LNCAP (cell line): ENCODE measurements around the gene AP2A2.

Experiments
- CTCF ChIP-seq: fragments of 450-650 bp; IDR thresholded peaks from 2 replicates; pipeline ENCODE4 v1.5.1; 2017; ENCODE audit warnings: mild to moderate bottlenecking

The AP2A2 gene

DNA sequence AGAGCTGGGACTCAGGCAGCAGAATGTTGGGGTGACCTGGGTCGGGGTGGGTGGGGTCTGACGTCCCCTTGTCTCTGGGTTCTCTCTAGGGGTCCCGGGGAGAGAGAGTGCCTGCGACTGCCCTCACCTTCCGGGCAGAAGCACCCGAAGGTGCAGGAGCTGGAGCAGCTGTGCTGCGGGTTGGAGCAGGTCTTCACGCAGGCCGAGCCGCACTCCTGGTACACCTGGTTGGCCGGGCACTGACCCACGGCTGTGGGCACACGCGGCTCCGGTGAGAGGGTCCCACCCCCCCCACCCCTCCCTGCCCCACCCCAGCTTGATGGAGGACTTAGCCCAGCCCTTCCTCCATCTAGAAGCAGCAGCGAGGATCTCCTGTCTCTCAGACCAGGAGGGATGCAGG lies 104.4 kb downstream of the AP2A2 start:
- TF ChIP-seq CTCF = no peak

- no peak for TF ChIP-seq CTCF
Measured at GRCh38 chr11:1030556-1030955, 104.9 kb downstream of the AP2A2 start.

GRCh38 chr11:1031121-1031899 lies 105.6 kb downstream of the AP2A2 start:
- no peak for TF ChIP-seq CTCF

DNA sequence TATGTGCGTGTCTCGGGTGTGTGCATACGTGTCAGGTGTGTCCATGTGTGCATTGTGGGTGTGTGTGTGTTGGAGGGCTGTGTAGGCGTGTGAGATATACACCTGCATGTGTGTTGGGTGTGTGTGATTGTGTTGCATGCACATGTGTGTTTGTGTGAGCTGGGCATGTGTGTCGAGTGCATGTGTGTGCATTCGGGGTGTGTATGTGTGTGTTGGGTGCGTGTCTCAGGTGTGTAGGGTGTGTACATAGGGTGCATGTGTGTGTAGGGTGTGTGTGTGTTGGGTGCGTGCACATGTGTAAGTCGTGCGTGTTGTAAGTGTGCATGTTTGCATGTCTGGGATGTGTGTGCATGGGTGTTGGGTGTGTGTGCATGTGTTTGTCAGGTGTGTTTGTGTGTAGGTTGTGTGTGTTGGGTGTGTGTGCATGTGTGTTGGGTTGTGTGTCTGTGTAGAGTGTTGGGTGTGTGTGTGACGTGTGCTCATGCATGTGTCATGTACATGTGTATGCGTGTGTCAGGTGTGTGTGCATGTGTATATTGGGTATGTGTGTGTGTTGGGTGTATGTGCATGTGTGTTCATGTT lies 106.7 kb downstream of the AP2A2 start:
- TF ChIP-seq CTCF = no peak

- no peak for TF ChIP-seq CTCF
Measured at GRCh38 chr11:1033016-1033798, 107.5 kb downstream of the AP2A2 start.

GRCh38 chr11:1034001-1034400 lies 108.3 kb downstream of the AP2A2 start:
- TF ChIP-seq CTCF = no peak

GRCh38 chr11:1034456-1035295 lies 109.0 kb downstream of the AP2A2 start:
- TF ChIP-seq CTCF = no peak
